K562 (cell line): ENCODE measurements around the gene NACC1. TPM values are rescaled to one million over a fixed set of nuclear protein-coding genes. Genes with fewer than 3 reads are reported as not detected.

Experiments used
- ATAC-seq: fragments of 200-7000 bp; cut with Tn5 transposase; 3 replicates; pipeline ENCODE4 v1.9.1; 2020; ENCODE audit warnings: moderate library complexity
- BruUV-seq: library from RNA; stranded (reverse); fragments of 400-500 nt; replicated peaks from 2 replicates; lab custom pipeline; 2021; lab: Mats Ljungman, UMichigan
- CTCF ChIA-PET: fragments of 300-600 bp; formaldehyde crosslinking; extraction: SDS; loops from one replicate; lab custom pipeline; 2021; ENCODE audit warnings: low intra/inter-chr PET ratio; lab: Yijun Ruan, JAX
- POLR2A ChIA-PET: fragments of 300-600, 350-650 bp; sonication (Branson Sonifier 250); formaldehyde crosslinking; extraction: SDS; loops from one replicate; lab custom pipeline; 2021; ENCODE audit warnings: antibody characterized with exemption, inconsistent platforms; lab: Yijun Ruan, JAX
- DNase-seq, 4 experiments: peaks; one replicate each; pipeline versions ENCODE4 v3.0.0 to v3.0.0-alpha.2; 2011 to 2018; ENCODE audit warnings: low spot score in 3 of 4, mixed read lengths in 3 of 4; ENCODE audit errors: extremely low read depth in 1 of 4
- FAIRE-seq: peaks from 2 replicates; lab custom pipeline; 2011; peaks lifted over from hg19 to GRCh38; lab: Jason Lieb, UNC
- H2AFZ ChIP-seq: 2 replicates; pipeline ENCODE4 v1.6.0; 2011; ENCODE audit warnings: low read depth, low read length, control low read depth, inconsistent platforms
- H3K27ac ChIP-seq: fragments of 200-600 bp; 3 replicates; pipeline ENCODE4 v1.8.0; 2011; ENCODE audit warnings: low read depth, mild to moderate bottlenecking, control low read depth, inconsistent platforms, low read length, moderate library complexity, mixed read lengths; ENCODE audit errors: extremely low read depth
- H3K27me3 ChIP-seq, 2 experiments: fragments of 300-600 bp in 1 of 2; 2 replicates in 1 of 2; 3 replicates in 1 of 2; pipeline versions ENCODE4 v1.6.0 to v1.8.0; 2011; ENCODE audit warnings: inconsistent platforms in 2 of 2, low read length in 2 of 2, mild to moderate bottlenecking in 1 of 2, mixed read lengths in 1 of 2, moderate library complexity in 1 of 2; ENCODE audit not compliant: control insufficient read depth in 2 of 2, insufficient read depth in 2 of 2
- H3K36me3 ChIP-seq: fragments of 300-600 bp; 3 replicates; pipeline ENCODE4 v1.8.0; 2011; ENCODE audit warnings: mild to moderate bottlenecking, low read length, inconsistent platforms; ENCODE audit not compliant: control insufficient read depth, insufficient read depth
- H3K4me1 ChIP-seq, 2 experiments: fragments of 200-600 bp in 1 of 2; replicated peaks in 1 of 2; 2 replicates in 1 of 2; 3 replicates in 1 of 2; pipeline versions ENCODE4 v1.5.1 to v1.8.0; 2011; ENCODE audit warnings: inconsistent platforms in 2 of 2, low read length in 2 of 2, mild to moderate bottlenecking in 1 of 2, mixed read lengths in 1 of 2, moderate library complexity in 1 of 2; ENCODE audit not compliant: control insufficient read depth in 2 of 2, insufficient read depth in 2 of 2
- H3K4me2 ChIP-seq: 2 replicates; pipeline ENCODE4 v1.6.1; 2011; ENCODE audit warnings: low read length, control low read depth, inconsistent platforms, mixed read lengths; ENCODE audit not compliant: insufficient read depth
- H3K4me3 ChIP-seq: fragments of 200-600 bp; sonication (generic), shearing (Covaris generic); 2 replicates; pipeline ENCODE4 v1.5.1; 2016; ENCODE audit warnings: control low read depth, inconsistent platforms
- H3K79me2 ChIP-seq: fragments of 200-600 bp; 3 replicates; pipeline ENCODE4 v1.8.0; 2011; ENCODE audit warnings: low read length, inconsistent platforms; ENCODE audit not compliant: control insufficient read depth, insufficient read depth
- H3K9ac ChIP-seq, 2 experiments: 2 replicates each; pipeline versions ENCODE4 v1.6.0 to v1.6.1; 2011; ENCODE audit warnings: low read depth in 2 of 2, low read length in 2 of 2, control low read depth in 1 of 2, inconsistent platforms in 1 of 2, mild to moderate bottlenecking in 1 of 2, mixed read lengths in 1 of 2; ENCODE audit not compliant: insufficient read depth in 1 of 2
- H3K9me1 ChIP-seq: one replicate; pipeline ENCODE4 v1.6.0; 2011; ENCODE audit warnings: inconsistent platforms, mild to moderate bottlenecking, low read length, moderate library complexity; ENCODE audit not compliant: control insufficient read depth, insufficient read depth
- H3K9me3 ChIP-seq: replicated peaks from 2 replicates; pipeline ENCODE4 v1.5.1; 2011; ENCODE audit warnings: low read depth, low read length, inconsistent platforms; ENCODE audit not compliant: control insufficient read depth, insufficient read depth
- H4K20me1 ChIP-seq: replicated peaks from 2 replicates; pipeline ENCODE4 v1.6.1; 2011; ENCODE audit warnings: low read length, inconsistent platforms, mixed read lengths; ENCODE audit not compliant: control insufficient read depth, insufficient read depth
- ATF7 ChIP-seq: fragments of 450-650 bp; IDR thresholded peaks from 2 replicates; pipeline ENCODE4 v1.7.1; 2014; ENCODE audit warnings: mild to moderate bottlenecking, moderate library complexity
- BCOR ChIP-seq: fragments of 450-650 bp; IDR thresholded peaks from 2 replicates; pipeline ENCODE4 v1.6.1; 2016
- DEAF1 ChIP-seq: fragments of 450-650 bp; formaldehyde crosslinking; IDR thresholded peaks from 2 replicates; pipeline ENCODE4 v1.4.0; 2020; ENCODE audit warnings: mild to moderate bottlenecking, moderate library complexity
- POLR2G ChIP-seq: fragments of 200-400 bp; formaldehyde crosslinking; IDR thresholded peaks from 2 replicates; pipeline ENCODE4 v1.6.1; 2017; ENCODE audit warnings: low read depth, mild to moderate bottlenecking, antibody characterized with exemption, low read length, moderate library complexity
- RBFOX2 ChIP-seq: fragments of 200-400 bp; formaldehyde crosslinking; IDR thresholded peaks from 2 replicates; pipeline ENCODE4 v1.6.1; 2017; ENCODE audit warnings: low read depth, mild to moderate bottlenecking, low read length, moderate library complexity
- WGBS: fragments of 100-300 bp; shearing (Covaris generic); methylation state at CpG from one replicate; pipeline ENCODE4 v1.1.6; 2016; ENCODE audit warnings: low coverage, mixed read lengths; ENCODE audit not compliant: insufficient coverage; ENCODE audit errors: missing lambda C conversion rate; 5-methylcytosine and 5-hydroxymethylcytosine counted together
- in situ Hi-C: fragments of 300-500 bp; cut with MboI; formaldehyde crosslinking; loops from 4 replicates; pipeline ENCODE4 v1.15.0; 2018; ENCODE audit warnings: inconsistent platforms, mixed read lengths
- intact Hi-C: fragments of 100-400 bp; cut with micrococcal nuclease; formaldehyde crosslinking; loops from 2 replicates; pipeline ENCODE4 v1.14.2; 2022
- polyA plus RNA-seq, 8 experiments: library from polyadenylated mRNA; depleted of rRNA in 4 of 8; stranded (reverse) in 5 of 8; unstranded in 3 of 8; fragments of >200 nt; fragmentation: Nextera tagmentation in 2 of 8; fragmentation: Illumina TruSeq in 1 of 8; extraction: Ambion mirVana in 2 of 8; extraction: Trizol in 1 of 8; gene quantifications; 2 replicates each; pipeline versions ENCODE4 v1.2.1 to v1.2.3, GENCODE V29; 2011 to 2014; ENCODE audit warnings: inconsistent platforms in 1 of 8, missing spikeins in 1 of 8
- total RNA-seq, 7 experiments: library from RNA; depleted of rRNA in 6 of 7; stranded (reverse); fragments of >200 nt in 6 of 7; fragmentation: Illumina TruSeq in 2 of 7; extraction: Trizol in 2 of 7; gene quantifications; 2 replicates each; pipeline versions ENCODE4 v1.2.1 to v1.2.3, GENCODE V29; 2011 to 2021; ENCODE audit warnings: low replicate concordance in 1 of 7

NACC1 gene
- total and polyA plus RNA-seq, 9 of the 15 experiments (the other 6 are each of a cell fraction or from before 2014, with no cell fraction given) = 0.04 to 96.6 (median 25.8) TPM

- no peaks in the 10 kb centered on the region for H3K9me3 ChIP-seq
- FAIRE-seq = no peak
- no peak for DNase-seq
- H3K4me3 ChIP-seq = no peak overlapping the region
- no peak overlapping the region for H3K27ac ChIP-seq
- 96% methylated on average over 24 of the region's 30 CpGs for WGBS
- no peaks in the 10 kb centered on the region for H3K9me1 ChIP-seq
- no peak for ATAC-seq
- H4K20me1 ChIP-seq = no peaks in the 10 kb centered on the region
- H3K79me2 ChIP-seq = no peaks in the 10 kb centered on the region; the same call in 1 of the 3 replicates
- POLR2A ChIA-PET = interaction anchor here (1.5 kb wide), 1 partner anchor 8 kb away, joined by 7 read pairs; the partner anchor contains the start of gene NACC1
- BruUV-seq = no TSS peak
- TF ChIP-seq ATF7 (no peak), POLR2G (0 out of 2 replicates have a peak, but pooled peaks have one; percentile 16), DEAF1 (CRISPR knock-in tag) (no peak), RBFOX2 (0 out of 2 replicates have a peak, but pooled peaks have one; percentile 22), BCOR (no peak)
- TF ChIP-seq, all 486 proteins: peak for 2
- H3K9ac ChIP-seq = peak overlapping the region in 1 of 2 experiments; percentile 83; a peak in 2 of 4 replicates
- H3K4me2 ChIP-seq = no peak overlapping the region
- CTCF ChIA-PET = no interaction called here
- in situ Hi-C loops = no loop called here
- no peaks in the 10 kb centered on the region for H3K27me3 ChIP-seq
- intact Hi-C loops = loop anchor here (10.0 kb wide), 1 partner anchor 125 kb away; no protein-coding TSS in a partner anchor
- no peak overlapping the region for H2AFZ ChIP-seq
- H3K36me3 ChIP-seq = peaks cover 67% of the 10 kb centered on the region; the same call in 2 of the 3 replicates
- peaks cover 2 to 27% of the 10 kb centered on the region in 2 experiments; a peak in 3 of 5 replicates for H3K4me1 ChIP-seq
These were observed 8.5 kb upstream of the NACC1 start for GRCh38 chr19:13109361-13110098.
